ENCODE measurements around the gene KYNU. TPM values are rescaled to one million over a fixed set of nuclear protein-coding genes. Genes with fewer than 3 reads are reported as not detected.
"Not testable (repeated sequence)": the region's sequence is repeated elsewhere in the genome, so short reads cannot be mapped to it uniquely, and the experiment has no call there.

Gene KYNU
- total RNA-seq, 4 donors from 2014 or later = 0.63 to 8.7 (median 4.2) TPM

- DNase-seq (ENCODE audit: low spot score in 2 of 2) = no peak
- peaks cover 0 to 10% (median 0%) of the 10 kb centered on the region in 4 donors for H3K9me3 ChIP-seq
- WGBS, 2 donors = 50 to 65% methylated on average over 1 of the region's 1 CpG
- peaks cover 0 to 5% (median 2%) of the 10 kb centered on the region in 4 donors for H3K4me1 ChIP-seq
- no peak for TF ChIP-seq CTCF (IDR thresholded peaks at IDR 0.05)
- no peak for TF ChIP-seq EP300 (IDR thresholded peaks at IDR 0.05)
- no peak for TF ChIP-seq POLR2A (IDR thresholded peaks at IDR 0.05)
- H3K36me3 ChIP-seq = no peaks in the 10 kb centered on the region
- H3K4me3 ChIP-seq = no peak overlapping the region
- H3K27ac ChIP-seq = no peak overlapping the region
- no peaks in the 10 kb centered on the region for H3K27me3 ChIP-seq
Observed at GRCh38 chr2:143087033-143087432, 209.6 kb downstream of the KYNU start.

GRCh38 chr2:143088388-143088787, 210.9 kb downstream of the KYNU start:
- no peak for DNase-seq (ENCODE audit: low spot score in 2 of 2)
- H3K27me3 ChIP-seq = no peaks in the 10 kb centered on the region
- H3K4me1 ChIP-seq = peaks cover 0 to 5% (median 2%) of the 10 kb centered on the region in 4 donors
- H3K9me3 ChIP-seq = peaks cover 0 to 3% (median 0%) of the 10 kb centered on the region in 4 donors
- 82 to 85% methylated on average over 4 of the region's 4 CpGs for WGBS, 2 donors
- H3K4me3 ChIP-seq = no peak overlapping the region
- TF ChIP-seq CTCF (IDR thresholded peaks at IDR 0.05) (no peak), EP300 (IDR thresholded peaks at IDR 0.05) (no peak), POLR2A (IDR thresholded peaks at IDR 0.05) (no peak)
- no peak overlapping the region for H3K27ac ChIP-seq
- no peaks in the 10 kb centered on the region for H3K36me3 ChIP-seq

GRCh38 chr2:143089520-143089919, 212.1 kb downstream of the KYNU start:
- 90 to 93% methylated on average over 7 to 11 of the region's 12 CpGs for WGBS, 2 donors
- H3K9me3 ChIP-seq; H3K4me1 ChIP-seq; DNase-seq (ENCODE audit: low spot score in 2 of 2); H3K27ac ChIP-seq; H3K4me3 ChIP-seq; H3K36me3 ChIP-seq; H3K27me3 ChIP-seq: not testable (repeated sequence)

Small RNAs within 50 kb of the gene (small RNA-seq; reads per million reads assigned to genes)
- gene MTND4LP12 = not detected

All from tibial nerve (tissue), 4 donors.